ENCODE data around the gene CCNB1.
A peak's percentile ranks its signal among the peaks of the same experiment; 100 is the strongest.
"Not testable (repeated sequence)": the region's sequence is repeated elsewhere in the genome, so short reads cannot be mapped to it uniquely, and the experiment has no call there.

The CCNB1 gene

GRCh38 chr5:69166686-69167492, at the start of gene CCNB1:
Gene CCNB1 (plus strand): TSS chr5:69167150. CDS start chr5:69167263, 113 bp downstream.
- peak; percentile 72 to 98 (median 95) for DNase-seq

GRCh38 chr5:69129413-69129812, 37.5 kb upstream of the CCNB1 start:
- no peak for DNase-seq

- no peak for DNase-seq
Observed at GRCh38 chr5:69130241-69130640, 36.7 kb upstream of the CCNB1 start.

- no peak for DNase-seq
Observed at GRCh38 chr5:69131304-69131703, 35.6 kb upstream of the CCNB1 start.

- no peak for DNase-seq
Observed at GRCh38 chr5:69134126-69134525, 32.8 kb upstream of the CCNB1 start.

GRCh38 chr5:69136293-69136692, 30.7 kb upstream of the CCNB1 start:
- no peak for DNase-seq

GRCh38 chr5:69137208-69137607, 29.7 kb upstream of the CCNB1 start:
- not testable (repeated sequence) for DNase-seq

GRCh38 chr5:69137807-69138206, 29.1 kb upstream of the CCNB1 start:
- DNase-seq, result no peak

- DNase-seq, result no peak
Observed at GRCh38 chr5:69138766-69139165, 28.2 kb upstream of the CCNB1 start.

GRCh38 chr5:69140239-69140638, 26.7 kb upstream of the CCNB1 start:
- not testable (repeated sequence) for DNase-seq

- DNase-seq, result no peak
Observed at GRCh38 chr5:69140827-69141226, 26.1 kb upstream of the CCNB1 start.

- DNase-seq, result not testable (repeated sequence)
Observed at GRCh38 chr5:69148576-69148975, 18.4 kb upstream of the CCNB1 start.

GRCh38 chr5:69148981-69149675, 17.8 kb upstream of the CCNB1 start:
- no peak for DNase-seq

- DNase-seq, result no peak
Observed at GRCh38 chr5:69149676-69150010, 17.3 kb upstream of the CCNB1 start.

GRCh38 chr5:69152731-69153130, 14.2 kb upstream of the CCNB1 start:
- DNase-seq, result no peak

- no peak for DNase-seq
Observed at GRCh38 chr5:69156456-69156855, 10.5 kb upstream of the CCNB1 start.

GRCh38 chr5:69158039-69158438, 8.9 kb upstream of the CCNB1 start:
- DNase-seq, result no peak

- DNase-seq, result no peak
Observed at GRCh38 chr5:69160651-69161050, 6.3 kb upstream of the CCNB1 start.

- DNase-seq, result no peak
Observed at GRCh38 chr5:69167493-69167855, 524 bp downstream of the CCNB1 start.

- DNase-seq, result no peak
Observed at GRCh38 chr5:69167929-69168328, 979 bp downstream of the CCNB1 start.

GRCh38 chr5:69170495-69170894, 3.5 kb downstream of the CCNB1 start:
- no peak for DNase-seq

- no peak for DNase-seq
Observed at GRCh38 chr5:69170969-69171368, 4.0 kb downstream of the CCNB1 start.

GRCh38 chr5:69181659-69182293, 14.8 kb downstream of the CCNB1 start:
- not testable (repeated sequence) for DNase-seq

Measured in hypothalamus (tissue), 51 donors.